Colon (tissue), 2 donors: ENCODE data around the gene POTEG.
"Not testable (repeated sequence)": the region's sequence is repeated elsewhere in the genome, so short reads cannot be mapped to it uniquely, and the experiment has no call there.

Experiments used
- FAIRE-seq: peaks from 2 replicates; lab custom pipeline; 2012; peaks lifted over from hg19 to GRCh38; lab: Jason Lieb, UNC
- donor health status: control.
- donor health status: control.

POTEG gene

GRCh38 chr14:19372813-19373500 lies 61.2 kb downstream of the POTEG start:
- not testable (repeated sequence) for FAIRE-seq

- not testable (repeated sequence) for FAIRE-seq
Observed at GRCh38 chr14:19371767-19372166, 62.4 kb downstream of the POTEG start.

GRCh38 chr14:19362803-19363202 lies 71.3 kb downstream of the POTEG start:
- FAIRE-seq, result not testable (repeated sequence)

- not testable (repeated sequence) for FAIRE-seq
Observed at GRCh38 chr14:19362323-19362722, 71.8 kb downstream of the POTEG start.

- FAIRE-seq, result not testable (repeated sequence)
Observed at GRCh38 chr14:19361636-19362253, 72.4 kb downstream of the POTEG start.

- FAIRE-seq, result not testable (repeated sequence)
Observed at GRCh38 chr14:19360937-19361635, 73.1 kb downstream of the POTEG start.
